Right lobe of liver (tissue), 6 donors: ENCODE data around the gene HS6ST3. TPM values are rescaled to one million over a fixed set of nuclear protein-coding genes. Genes with fewer than 3 reads are reported as not detected.

Experiments
- ATAC-seq, 4 donors: fragments of 200-7000 bp; cut with Tn5 transposase; one replicate each; pipeline ENCODE4 v1.9.1; 2020; ENCODE audit warnings: mild to moderate bottlenecking in 4 of 4, moderate library complexity in 4 of 4
- DNase-seq, 3 donors: peaks; one replicate each; pipeline ENCODE4 v3.0.0-alpha.2; 2020
- H3K27ac ChIP-seq, 3 donors: fragments of 200-600 bp; one replicate each; pipeline ENCODE4 v1.8.0; 2022
- H3K27me3 ChIP-seq, 2 donors: fragments of 200-600 bp; one replicate each; pipeline ENCODE4 v1.8.0; 2022
- H3K36me3 ChIP-seq, 4 donors: fragments of 200-600 bp; sonication (generic) in 1 of 4; one replicate each; pipeline versions ENCODE4 v1.5.1 to v1.8.0; 2017 to 2022; ENCODE audit warnings: control low read depth in 1 of 4
- H3K4me1 ChIP-seq, 4 donors: fragments of 200-600 bp; sonication (generic) in 1 of 4; one replicate each; pipeline versions ENCODE4 v1.5.1 to v1.8.0; 2017 to 2022; ENCODE audit warnings: control low read depth in 1 of 4
- H3K4me3 ChIP-seq, 3 donors: fragments of 200-600 bp; one replicate each; pipeline ENCODE4 v1.8.0; 2022
- H3K9me3 ChIP-seq, 4 donors: fragments of 200-600 bp; sonication (generic) in 1 of 4; one replicate each; pipeline versions ENCODE4 v1.5.1 to v1.8.0; 2017 to 2022; ENCODE audit warnings: control low read depth in 1 of 4
- CTCF ChIP-seq, 4 donors: fragments of 200-600 bp in 3 of 4; fragments of 450-650 bp in 1 of 4; IDR thresholded peaks; one replicate each; pipeline versions ENCODE4 v1.5.1 to v1.8.0; 2016 to 2022; ENCODE audit warnings: antibody characterized with exemption in 4 of 4, mild to moderate bottlenecking in 2 of 4
- POLR2A ChIP-seq: fragments of 450-650 bp; IDR thresholded peaks from one replicate; pipeline ENCODE4 v1.6.1; 2017; ENCODE audit warnings: antibody characterized with exemption, mild to moderate bottlenecking
- WGBS: methylation state at CpG from one replicate; pipeline ENCODE4 v1.1.6; 2018; ENCODE audit warnings: low coverage, low lambda C conversion rate; ENCODE audit not compliant: insufficient coverage; ENCODE audit errors: missing lambda C conversion rate; 5-methylcytosine and 5-hydroxymethylcytosine counted together
- intact Hi-C, 2 donors: fragments of 100-400 bp; cut with DNase I; formaldehyde crosslinking; loops; one replicate each; pipeline versions ENCODE4 v1.11.2 to v1.14.1; 2022
- total RNA-seq, 6 experiments: library from RNA; depleted of rRNA in 2 of 6; stranded (reverse); fragments of >200 nt in 2 of 6; fragmentation: NEBNext Ultra II Directional in 3 of 6; extraction: Animal tissue kit (Norgen Biotek cat#: 25700) in 3 of 6; gene quantifications; one replicate each; pipeline versions ENCODE4 v1.1.0 to v1.2.4, GENCODE V29; 2016 to 2023
- donor health status: DM: no; HTN: yes; CAD: no.
- donor health status: DM: no; HTN: no; CAD: no.
- donor health status: DM: no; HTN: no; CAD: no.
- donor health status: DM: no; HTN: yes; CAD: no.
- donor health status: DM: no; HTN: yes; CAD: no.

HS6ST3 gene
- total RNA-seq, 6 experiments from 2014 or later = not detected

GRCh38 chr13:96481482-96481881 lies 391.6 kb downstream of the HS6ST3 start:
- 67% methylated on average over 6 of the region's 6 CpGs for WGBS
- no peak for DNase-seq
- TF ChIP-seq CTCF (IDR thresholded peaks at IDR 0.05) (no peak), POLR2A (no peak)
- intact Hi-C loops = no loop called here
- H3K4me1 ChIP-seq = no peaks in the 10 kb centered on the region
- no peaks in the 10 kb centered on the region for H3K9me3 ChIP-seq
- no peaks in the 10 kb centered on the region for H3K27me3 ChIP-seq
- H3K27ac ChIP-seq = no peak overlapping the region
- H3K4me3 ChIP-seq = no peak overlapping the region
- H3K36me3 ChIP-seq = no peaks in the 10 kb centered on the region
- no peak for ATAC-seq

GRCh38 chr13:96490496-96490989 lies 400.6 kb downstream of the HS6ST3 start:
- no peak overlapping the region for H3K27ac ChIP-seq
- no peak for ATAC-seq
- H3K9me3 ChIP-seq = no peaks in the 10 kb centered on the region
- H3K4me1 ChIP-seq = no peaks in the 10 kb centered on the region
- H3K36me3 ChIP-seq = no peaks in the 10 kb centered on the region
- no peak for DNase-seq
- 50% methylated on average over 3 of the region's 5 CpGs for WGBS
- intact Hi-C loops = no loop called here
- TF ChIP-seq CTCF (IDR thresholded peaks at IDR 0.05) = no peak
- H3K4me3 ChIP-seq = no peak overlapping the region
- no peaks in the 10 kb centered on the region for H3K27me3 ChIP-seq

GRCh38 chr13:96491103-96491502 lies 401.2 kb downstream of the HS6ST3 start:
- DNase-seq = no peak
- H3K27me3 ChIP-seq = no peaks in the 10 kb centered on the region
- 70% methylated on average over 2 of the region's 2 CpGs for WGBS
- ATAC-seq = no peak
- no peak overlapping the region for H3K27ac ChIP-seq
- no peak overlapping the region for H3K4me3 ChIP-seq
- no peaks in the 10 kb centered on the region for H3K4me1 ChIP-seq
- H3K9me3 ChIP-seq = no peaks in the 10 kb centered on the region
- H3K36me3 ChIP-seq = no peaks in the 10 kb centered on the region
- intact Hi-C loops = no loop called here
- TF ChIP-seq CTCF (IDR thresholded peaks at IDR 0.05) (no peak), POLR2A (no peak)

- no peak for TF ChIP-seq POLR2A
- TF ChIP-seq CTCF (IDR thresholded peaks at IDR 0.05) = no peak
- Histone ChIP-seq H3K27me3 (no peaks in the 10 kb centered on the region), H3K9me3 (no peaks in the 10 kb centered on the region), H3K4me3 (no peak overlapping the region), H3K36me3 (no peaks in the 10 kb centered on the region), H3K4me1 (no peaks in the 10 kb centered on the region), H3K27ac (no peak overlapping the region)
- WGBS = 15% methylated on average over 4 of the region's 4 CpGs
- ATAC-seq (peak in 1 of 4 donors; percentile 30), DNase-seq (peak in 1 of 3 donors; percentile 20)
- intact Hi-C loops = no loop called here
Measured at GRCh38 chr13:96492766-96493165, 402.9 kb downstream of the HS6ST3 start.

GRCh38 chr13:96499656-96500055 lies 409.7 kb downstream of the HS6ST3 start:
- no peaks in the 10 kb centered on the region for H3K9me3 ChIP-seq
- DNase-seq (no peak), ATAC-seq (no peak)
- no peaks in the 10 kb centered on the region for H3K27me3 ChIP-seq
- intact Hi-C loops = no loop called here
- WGBS = 75% methylated on average over 5 of the region's 5 CpGs
- TF ChIP-seq CTCF (IDR thresholded peaks at IDR 0.05) = no peak
- no peak for TF ChIP-seq POLR2A
- no peaks in the 10 kb centered on the region for H3K36me3 ChIP-seq
- H3K27ac ChIP-seq = no peak overlapping the region
- no peaks in the 10 kb centered on the region for H3K4me1 ChIP-seq
- H3K4me3 ChIP-seq = no peak overlapping the region
